Measurements from ENCODE around the gene SCAMP4.

SCAMP4 gene

DNA sequence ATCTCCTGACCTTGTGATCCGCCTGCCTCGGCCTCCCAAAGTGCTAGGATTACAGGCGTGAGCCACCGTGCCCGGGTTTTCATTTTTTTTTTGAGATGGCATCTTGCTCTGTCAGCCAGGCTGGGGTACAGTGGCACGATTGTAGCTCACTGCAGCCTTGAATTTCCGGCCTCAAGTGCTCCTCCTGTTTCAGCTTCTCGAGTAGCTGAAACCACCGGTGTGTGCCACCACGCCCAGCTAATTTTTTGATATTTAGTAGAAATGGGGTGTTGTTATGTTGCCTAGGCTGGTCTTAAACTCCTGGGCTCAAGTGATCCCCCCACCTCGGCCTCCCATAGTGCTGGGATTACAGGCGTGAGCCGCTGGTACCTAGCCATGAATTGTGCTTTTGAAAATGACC is 5.9 kb downstream of the SCAMP4 start:
- DNase-seq: no peak

DNA sequence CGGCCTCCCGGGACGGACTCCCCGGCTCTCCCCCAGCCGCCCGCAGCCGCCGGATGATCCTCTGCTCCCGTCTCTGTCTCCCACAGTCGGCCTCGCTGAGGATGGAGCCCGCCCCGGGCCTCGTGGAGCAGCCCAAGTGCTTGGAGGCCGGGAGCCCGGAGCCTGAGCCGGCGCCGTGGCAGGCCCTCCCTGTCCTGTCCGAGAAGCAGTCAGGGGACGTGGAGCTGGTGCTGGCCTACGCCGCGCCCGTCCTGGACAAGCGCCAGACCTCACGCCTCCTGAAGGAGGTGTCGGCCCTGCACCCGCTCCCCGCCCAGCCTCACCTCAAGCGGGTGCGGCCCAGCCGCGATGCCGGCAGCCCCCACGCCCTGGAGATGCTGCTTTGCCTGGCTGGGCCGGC is 6.8 kb downstream of the SCAMP4 start:
- DNase-seq: peak in 1 of 51 donors; percentile 3

DNA sequence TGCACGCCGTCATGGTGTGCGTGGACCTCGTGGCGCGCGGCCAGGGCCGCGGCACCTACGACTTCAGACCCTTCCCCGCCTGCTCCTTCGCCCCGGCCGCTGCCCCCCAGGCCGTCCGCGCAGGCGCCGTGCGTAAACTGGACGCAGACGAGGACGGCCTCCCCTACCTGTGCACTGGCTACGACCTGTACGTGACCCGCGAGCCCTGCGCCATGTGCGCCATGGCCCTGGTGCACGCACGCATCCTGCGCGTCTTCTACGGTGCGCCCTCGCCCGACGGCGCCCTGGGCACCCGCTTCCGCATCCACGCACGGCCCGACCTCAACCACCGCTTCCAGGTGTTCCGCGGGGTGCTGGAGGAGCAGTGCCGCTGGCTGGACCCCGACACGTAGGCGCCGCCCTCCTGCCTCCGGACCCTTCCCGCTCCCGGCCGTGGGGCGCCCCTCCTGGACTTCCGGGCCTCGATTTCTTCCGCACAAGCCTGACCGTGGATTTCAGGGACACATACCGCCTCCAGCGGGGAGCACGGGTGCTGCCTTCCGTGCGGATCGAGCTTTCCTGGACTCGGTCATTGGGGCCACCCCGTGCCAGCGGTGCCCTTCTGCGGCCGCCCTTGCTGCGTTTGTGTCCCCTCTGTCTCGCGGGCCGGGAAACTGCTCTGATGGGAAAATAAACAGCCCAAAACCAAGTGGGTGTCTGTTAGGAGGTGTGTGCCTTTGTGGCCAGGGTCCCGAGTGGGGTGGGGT is 7.7 kb downstream of the SCAMP4 start:
- no peak for DNase-seq

DNA sequence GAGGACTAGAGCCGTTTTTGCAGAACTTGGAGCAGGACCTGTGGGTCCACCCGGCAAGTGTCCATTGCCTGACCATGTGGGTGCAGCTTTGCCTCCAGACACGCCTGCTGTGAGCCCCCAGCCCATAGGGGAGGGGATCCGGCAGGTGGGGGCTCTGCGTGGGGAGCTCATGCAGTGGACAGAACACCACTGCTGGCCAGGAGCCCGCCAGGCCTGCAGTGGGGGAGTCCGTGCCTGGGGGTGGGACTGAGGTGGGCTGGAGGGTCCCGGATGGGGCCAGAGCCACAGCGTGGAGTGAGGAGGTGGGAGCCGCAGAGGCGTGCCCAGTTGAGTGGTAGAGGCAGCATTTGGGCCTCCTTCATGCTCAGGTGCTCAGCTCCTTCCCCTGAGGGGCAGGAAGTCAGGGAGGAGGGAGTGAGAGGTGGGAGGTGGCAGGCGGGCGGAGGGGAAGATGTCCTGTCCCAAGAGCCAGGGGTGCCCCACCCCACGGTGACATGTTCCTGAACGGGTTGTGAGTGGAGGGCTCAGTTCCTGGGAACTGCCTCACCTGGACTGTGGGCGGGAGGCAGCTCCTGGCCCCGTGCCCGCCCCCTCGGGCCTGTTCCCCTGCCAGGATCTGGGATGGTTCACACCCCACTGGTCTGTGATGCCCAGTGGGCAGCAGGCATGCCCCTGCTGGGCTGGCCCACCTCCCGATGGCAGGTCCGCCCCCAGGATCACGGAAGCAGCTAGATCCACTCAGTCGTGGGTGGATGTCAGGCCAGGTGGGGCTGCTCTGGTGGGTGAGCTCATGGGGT is 8.8 kb downstream of the SCAMP4 start:
- no peak for DNase-seq

DNA sequence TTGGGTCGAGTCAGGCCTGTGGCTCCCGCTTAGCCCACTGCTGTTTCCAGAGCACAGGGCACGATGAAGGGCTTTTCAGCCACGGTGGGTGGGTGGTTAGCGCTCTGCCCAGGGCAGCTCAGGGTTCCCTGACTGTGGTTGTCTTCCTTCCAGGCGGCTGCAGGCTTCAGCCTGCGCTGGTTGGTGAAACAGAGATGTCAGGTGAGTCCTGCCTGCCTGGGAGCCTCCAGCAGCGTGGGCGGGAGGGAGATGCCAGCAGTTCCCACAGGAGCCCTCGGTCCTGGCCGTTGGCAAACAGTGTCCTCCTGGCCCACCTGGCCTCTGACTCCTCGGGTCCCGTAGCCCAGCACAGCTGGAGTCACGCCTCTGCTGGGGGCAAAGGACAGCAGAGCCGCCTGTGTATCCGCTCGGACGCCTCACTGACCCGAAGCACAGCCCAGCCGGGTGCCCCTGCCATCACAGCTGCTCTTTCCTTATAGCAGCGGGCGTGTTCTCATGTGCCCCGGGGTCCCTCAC is 9.7 kb downstream of the SCAMP4 start:
- no peak for DNase-seq

DNA sequence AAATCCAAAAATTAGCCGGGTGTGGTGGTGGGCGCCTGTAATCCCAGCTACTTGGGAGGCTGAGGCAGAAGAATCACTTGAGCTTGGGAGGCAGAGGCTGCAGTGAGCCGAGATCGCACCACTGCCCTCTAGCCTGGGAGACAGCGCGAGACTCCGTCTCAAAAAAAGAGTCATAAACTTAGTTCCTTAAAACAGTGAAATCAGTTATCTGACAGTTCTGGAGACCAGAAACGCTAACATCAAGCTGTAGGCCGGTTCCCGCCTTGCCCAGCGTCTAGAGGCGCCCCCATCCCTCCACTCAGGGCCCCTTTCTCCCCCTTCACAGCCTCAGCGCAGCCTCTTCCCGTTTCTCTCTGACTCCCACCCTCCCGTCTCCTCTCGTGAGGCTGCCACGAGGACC is 11.9 kb downstream of the SCAMP4 start:
- no peak for DNase-seq

DNA sequence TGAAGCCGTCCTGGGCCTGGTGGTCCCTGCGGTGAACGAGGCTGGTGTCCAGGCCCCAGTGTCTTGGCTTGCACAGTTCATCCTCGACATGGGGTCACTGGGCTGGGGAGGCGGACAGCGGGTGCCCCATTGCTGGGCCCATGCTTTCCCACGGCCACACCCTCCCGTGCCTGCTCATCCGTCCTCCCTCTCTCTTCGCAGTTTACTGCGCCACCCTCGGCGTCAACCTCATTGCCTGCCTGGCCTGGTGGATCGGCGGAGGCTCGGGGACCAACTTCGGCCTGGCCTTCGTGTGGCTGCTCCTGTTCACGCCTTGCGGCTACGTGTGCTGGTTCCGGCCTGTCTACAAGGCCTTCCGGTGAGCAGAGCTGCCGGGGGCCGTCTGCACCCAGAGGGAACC is 12.7 kb downstream of the SCAMP4 start:
- no peak for DNase-seq

DNA sequence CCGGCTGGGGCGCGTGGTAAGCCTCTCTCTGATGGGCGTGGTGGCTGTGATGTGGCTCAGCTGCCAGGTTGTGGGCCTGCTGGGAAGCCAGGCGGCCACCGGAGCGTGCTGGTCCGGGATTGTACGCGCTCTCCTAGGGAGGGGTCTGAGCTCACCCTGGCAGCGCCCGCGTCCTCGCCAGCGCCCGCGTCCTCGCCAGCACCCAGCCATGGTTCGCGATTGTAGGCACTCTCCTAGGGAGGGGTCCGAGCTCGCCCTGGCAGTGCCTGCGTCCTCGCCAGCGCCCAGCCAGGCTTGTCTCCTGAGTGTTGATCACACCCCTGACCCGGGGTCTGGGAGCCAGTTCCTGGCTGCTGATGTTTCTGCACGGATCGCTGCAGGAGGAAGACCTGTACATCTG is 13.8 kb downstream of the SCAMP4 start:
- no peak for DNase-seq

DNA sequence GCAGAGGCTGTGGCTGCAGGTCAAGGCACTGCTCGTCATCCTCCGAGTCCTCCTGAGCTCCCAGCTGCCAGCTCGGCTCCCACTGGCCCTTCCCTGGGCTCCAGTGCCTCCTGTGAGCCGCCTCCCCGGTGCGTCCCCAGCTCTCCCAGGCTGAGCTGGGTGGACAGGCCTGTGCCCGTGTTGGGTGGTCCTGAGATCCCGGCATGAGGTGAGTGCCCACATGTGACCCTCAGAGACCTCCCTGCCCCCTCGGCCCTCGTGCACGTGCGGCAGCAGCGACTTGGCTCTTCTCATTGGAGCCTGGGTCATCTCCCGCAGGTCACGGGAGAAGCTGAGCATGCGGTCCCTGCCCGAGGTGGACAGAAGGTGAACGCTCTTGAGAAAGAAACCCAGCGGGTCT is 15.4 kb downstream of the SCAMP4 start:
- no peak for DNase-seq

DNA sequence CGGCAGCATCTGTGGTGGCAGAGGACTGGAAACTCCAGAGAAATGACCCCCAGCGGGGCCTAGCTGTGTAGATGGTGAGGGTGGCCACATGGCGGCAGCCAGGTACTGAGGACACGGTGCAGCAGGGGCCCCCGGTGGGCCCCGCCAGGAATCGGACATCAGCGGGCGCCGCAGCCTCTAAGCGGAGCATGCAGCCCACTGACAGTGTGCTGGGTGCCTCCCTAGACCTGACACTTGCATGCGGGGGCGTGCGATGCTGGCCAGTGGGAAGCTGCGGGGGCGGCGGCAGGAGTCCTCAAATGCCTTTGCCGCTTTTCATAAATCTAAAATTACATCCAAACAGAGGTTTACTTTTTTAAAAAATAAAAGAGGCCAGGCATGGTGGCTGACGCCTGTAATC is 16.1 kb downstream of the SCAMP4 start:
- no peak for DNase-seq

DNA sequence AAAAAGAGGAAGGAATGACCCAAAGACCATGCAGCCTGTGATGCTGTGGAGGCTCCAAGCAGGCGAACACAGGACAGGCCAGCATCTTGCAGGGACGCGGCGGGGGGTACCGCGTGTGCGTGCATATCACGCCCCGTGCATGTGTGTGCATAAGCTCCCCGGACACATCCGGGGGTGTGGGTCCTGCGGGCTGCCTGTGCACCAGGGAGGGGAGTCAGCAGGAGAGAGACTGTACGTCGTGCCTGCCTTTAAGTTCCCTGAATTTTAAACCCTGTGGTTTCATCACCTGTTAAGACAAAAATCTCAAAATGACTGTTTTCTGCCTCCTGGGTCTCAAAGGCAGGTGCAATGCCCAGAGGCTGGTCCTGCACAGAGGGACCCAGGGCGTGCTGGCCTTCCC is 16.6 kb downstream of the SCAMP4 start:
- DNase-seq: no peak

DNA sequence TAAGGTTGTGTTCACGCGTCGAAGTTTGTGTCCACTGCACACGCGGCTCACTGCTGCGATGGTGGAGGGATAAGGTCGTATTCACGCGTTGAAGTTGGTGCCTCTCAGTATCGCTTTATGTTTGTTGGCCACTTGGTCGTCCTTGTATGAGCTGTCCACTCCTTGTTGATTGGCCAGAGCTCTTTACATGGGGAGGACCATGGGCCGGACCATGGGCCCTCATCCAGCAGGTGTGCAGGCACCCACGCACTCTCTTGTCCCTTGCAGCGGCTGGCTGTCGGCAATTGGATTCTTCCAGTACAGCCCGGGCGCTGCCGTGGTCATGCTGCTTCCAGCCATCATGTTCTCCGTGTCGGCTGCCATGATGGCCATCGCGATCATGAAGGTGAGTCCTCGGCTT is 17.6 kb downstream of the SCAMP4 start:
- DNase-seq: no peak

DNA sequence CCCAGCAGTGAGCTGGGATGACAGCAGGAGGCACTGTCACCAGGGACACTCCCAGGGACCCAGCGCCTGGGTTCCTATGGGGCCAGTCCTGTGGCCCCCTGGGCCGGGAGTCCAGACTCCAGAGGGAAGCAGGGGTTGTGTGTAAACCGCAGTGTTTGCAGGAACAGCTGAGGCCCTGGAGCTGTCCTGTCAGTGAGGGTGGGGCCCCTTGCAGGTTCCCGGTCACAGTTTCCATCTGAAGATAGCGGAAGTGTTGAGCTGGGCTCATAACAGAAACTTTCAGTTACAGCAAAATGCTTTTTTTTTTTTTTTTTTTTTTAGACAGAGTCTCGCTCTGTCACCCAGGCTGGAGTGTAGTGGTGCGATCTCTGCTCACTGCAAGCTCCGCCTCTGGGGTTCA is 18.1 kb downstream of the SCAMP4 start:
- no peak for DNase-seq

DNA sequence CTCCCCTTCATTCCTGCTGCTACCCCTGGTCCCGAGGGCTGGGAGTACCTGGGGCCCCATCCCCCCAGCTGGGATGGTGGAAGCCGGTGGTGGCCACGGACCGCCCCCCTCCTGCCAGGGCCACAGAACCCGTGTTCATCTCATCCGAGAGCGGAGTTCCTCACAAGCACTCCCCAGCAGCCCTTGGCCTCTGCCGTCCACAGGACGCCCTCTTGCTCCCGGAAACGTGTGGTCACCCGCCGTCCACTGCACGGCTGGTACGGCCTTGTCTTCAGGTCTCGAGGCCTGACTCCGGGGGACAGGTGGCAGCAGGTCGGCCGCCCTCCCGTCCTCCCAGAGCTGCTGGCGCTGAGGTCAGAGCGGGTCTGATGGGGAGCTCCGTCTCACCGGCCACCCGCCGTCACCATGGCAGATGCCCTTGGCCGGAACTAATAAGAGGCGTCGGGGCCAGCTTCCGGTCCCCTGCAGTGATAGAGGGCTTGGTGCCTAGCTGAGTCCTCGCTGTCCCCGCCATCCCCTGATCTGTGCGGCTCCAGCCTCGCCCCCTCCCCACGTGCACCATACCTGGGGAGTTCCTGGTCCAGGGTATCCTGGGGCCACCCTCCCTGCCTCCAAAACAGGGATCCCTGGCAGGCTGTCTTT is 19.2 kb downstream of the SCAMP4 start:
- DNase-seq: no peak

DNA sequence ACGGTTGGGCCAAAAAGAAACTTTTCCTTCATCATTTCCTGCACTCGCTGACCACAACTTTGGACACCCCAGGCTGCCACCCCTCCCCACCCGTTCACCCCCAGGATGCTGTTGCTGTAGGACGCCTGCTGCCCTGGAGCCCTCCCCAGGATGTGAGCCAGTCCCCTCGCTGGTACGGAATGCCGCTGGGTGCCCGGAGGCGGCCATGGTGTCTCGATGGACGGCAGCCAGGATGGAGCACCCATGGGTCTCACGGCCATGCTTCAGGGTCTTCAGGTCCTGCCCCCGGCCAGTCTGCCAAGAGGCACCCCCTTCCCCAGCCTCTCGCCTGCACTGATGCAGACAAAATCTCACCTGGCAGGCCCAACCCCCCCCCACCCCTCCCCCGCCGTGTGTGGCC is 20.3 kb downstream of the SCAMP4 start:
- no peak for DNase-seq

DNA sequence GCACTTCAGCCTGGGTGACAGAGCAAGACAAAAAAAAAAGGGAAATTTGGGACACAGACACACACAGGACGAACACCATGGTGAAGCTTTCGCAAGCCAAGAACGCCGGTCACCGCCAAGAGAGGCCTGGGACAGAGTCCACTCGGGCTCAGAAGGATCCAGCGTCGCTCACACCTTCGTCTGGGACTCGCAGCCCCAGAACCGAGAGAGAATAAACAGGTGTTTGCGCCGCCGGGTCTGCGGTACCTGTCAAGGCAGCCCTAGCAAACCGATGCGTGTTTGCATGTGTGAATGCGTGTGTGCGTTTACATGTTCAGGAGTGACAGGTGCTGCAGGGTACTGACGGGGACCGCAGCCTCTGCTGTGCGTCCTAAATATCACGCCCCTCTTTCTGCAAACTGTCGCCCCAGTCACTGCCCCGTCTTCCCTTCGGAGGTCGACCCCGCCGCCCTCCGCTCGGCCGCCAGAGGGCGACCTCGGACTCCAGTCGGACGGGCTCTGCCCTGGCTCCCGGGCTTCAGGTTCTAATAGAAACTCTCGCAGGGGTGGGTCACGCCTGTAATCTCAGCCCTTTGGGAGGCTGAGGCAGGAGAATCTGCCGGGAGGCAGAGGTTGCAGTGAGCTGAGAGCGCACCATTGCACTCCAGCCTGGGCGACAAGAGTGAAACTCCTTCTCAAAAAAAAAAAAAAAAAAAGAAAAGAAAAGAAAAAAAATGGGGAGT is 24.0 kb downstream of the SCAMP4 start:
- DNase-seq: peak in 45 of 51 donors; percentile 8 to 85 (median 52)

DNA sequence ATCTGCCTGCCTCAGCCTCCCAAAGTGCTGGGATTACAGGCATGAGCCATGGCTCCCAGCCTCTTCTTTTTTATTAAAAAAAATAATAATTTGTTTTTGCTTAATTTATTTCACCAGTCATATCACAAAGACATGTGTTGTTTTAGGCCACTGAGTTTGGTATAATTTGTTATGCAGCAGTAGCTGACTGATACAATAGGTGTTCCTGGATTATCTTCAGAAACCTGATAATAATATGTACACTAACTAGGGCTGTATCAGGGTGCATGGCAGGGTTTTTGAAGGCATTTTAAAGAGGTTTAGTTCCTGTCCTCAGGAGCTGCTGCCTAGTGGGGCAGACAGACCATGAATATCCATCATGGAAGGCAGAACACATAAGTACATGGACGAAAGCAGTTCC is 26.2 kb downstream of the SCAMP4 start:
- no peak for DNase-seq

DNA sequence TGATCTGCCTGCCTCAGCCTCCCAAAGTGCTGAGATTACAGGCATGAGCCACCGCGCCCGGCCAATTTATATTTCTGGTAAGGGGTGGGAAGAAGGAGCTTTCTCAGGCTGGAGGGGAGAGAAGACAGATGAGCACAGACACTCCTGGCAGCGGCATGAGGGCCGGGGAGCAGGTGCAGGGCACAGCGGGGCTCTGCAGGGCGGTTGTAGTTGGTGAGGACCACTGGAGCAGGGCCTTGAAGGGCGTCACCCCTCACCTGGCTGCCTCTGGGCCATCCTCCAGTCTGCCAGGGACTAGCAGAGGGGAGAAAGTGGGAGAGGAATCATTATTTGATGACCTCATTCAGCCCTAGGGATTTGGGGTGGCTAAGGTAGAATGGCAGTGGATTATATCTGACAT is 27.2 kb downstream of the SCAMP4 start:
- no peak for DNase-seq

DNA sequence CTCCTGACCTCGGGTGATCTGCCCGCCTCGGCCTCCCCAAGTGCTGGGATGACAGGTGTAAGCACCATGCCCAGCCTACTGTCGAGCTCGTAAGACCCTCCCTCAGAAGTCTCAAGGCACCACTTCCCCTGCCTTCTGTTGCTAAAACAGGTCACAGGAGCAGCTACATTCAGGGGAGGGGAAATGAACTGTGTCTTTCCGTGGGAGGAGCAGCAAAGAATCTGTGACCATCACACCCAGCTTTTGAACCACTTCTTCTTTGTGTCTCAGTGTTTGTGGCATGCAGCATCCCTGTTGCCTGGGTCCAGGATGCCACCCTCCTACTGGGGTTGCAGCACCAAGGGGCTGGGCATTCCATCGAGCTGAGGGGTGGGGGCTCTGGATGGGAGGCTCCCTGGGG is 28.0 kb downstream of the SCAMP4 start:
- DNase-seq: no peak

DNA sequence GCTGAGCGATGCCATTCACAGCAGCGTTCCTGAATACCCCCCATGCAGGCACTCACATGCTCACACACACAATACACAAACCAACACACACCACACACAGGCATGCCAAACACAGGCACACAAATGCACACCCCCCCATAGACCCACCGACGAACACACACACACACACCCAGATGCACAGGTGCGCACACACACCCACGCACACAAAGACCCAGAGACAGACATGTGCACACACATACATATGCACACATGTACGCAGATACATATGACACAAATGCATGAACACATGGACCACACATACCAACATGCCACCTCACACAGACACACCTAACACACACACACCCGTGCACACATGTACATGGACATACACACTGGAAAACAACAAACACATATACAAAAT is 28.7 kb downstream of the SCAMP4 start:
- no peak for DNase-seq

DNA sequence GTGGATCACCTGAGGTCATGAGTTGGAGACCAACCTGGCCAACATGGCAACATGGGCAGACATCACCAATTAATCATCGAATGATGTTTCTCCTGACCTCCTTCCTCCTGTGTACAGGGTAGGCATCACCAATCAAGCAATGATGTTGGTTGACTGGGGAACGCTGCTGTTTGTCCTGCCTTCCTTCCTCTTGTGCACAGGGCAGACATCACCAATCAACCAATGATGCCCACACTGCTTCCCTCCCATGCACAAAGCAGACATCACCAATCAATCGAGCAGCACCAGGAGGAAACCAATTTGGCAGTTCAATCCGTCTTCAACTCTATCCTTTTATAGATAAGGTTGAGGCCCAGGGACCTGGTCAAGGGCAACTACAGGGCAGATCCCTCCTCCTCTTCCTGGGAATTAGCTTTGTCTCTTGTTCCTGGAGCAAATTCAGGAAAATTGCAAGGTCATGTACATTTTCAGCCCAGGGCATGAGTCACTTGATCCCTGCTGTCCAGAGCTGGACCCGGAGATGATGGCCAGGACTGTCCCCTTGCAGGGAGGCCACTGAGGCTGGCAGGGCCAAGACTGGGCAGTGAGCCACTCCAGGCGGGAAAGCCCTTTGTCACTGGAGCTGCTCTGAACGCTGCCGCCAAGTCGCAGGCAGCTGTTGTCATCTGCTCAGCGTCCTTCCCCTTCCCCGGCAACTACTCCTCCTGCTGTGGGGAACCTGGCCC is 30.4 kb downstream of the SCAMP4 start:
- DNase-seq: peak in 41 of 51 donors; percentile 8 to 79 (median 47)

Measured in hypothalamus (tissue), 51 donors.